T1000 (cell line): Measurements from ENCODE around the gene FIBCD1.
A peak's percentile ranks its signal among the peaks of the same experiment; 100 is the strongest.
"Not testable (repeated sequence)": the region's sequence is repeated elsewhere in the genome, so short reads cannot be mapped to it uniquely, and the experiment has no call there.

Experiments
- DNase-seq: peaks from one replicate; lab custom pipeline; 2025; ENCODE audit warnings: mixed read lengths; lab: John Stamatoyannopoulos, UW

The FIBCD1 gene

DNA sequence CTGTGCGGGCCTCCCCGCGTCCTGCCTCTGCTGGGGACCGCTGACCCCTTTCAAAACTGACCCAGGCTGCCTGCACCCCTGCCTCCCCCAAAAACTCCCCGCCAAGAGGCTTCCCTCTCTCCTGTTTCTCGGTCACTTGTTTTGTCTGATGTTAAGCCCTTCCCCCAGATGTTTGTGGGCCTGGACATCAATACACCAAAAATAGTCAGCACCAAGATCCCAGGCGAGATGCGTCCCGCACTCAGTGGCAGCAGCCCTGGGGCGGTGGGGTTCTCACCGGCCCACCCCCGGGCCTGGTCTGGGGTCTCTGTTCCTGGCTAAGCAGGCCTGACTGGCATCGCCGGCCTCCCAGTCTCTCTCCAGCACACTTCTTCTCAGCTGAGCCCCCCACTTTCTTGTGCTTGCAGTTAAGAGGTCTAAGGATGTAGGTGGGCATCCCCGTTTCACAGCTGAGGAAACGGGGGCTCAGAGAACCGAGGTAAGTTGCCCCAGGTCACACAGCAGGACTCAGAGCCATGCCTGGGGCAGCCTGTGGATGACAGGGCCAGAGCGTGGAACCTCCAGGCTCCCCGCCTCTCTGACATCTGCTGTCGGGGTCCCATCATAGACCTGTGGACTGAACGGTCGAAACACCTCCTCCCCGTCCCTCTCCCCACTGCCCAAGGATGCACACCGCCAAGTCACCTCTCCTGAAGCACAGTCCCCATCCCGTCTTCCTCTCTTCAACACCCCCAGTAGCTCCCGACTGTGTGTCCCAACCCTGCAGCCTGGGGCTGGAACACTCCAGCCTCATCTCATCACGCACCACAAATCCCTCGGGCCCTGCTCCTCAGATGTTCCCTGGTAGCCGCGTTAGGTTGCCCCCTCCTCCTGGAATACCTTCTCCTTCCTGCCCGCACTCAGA lies 16.8 kb downstream of the FIBCD1 start:
- DNase-seq: no peak

DNA sequence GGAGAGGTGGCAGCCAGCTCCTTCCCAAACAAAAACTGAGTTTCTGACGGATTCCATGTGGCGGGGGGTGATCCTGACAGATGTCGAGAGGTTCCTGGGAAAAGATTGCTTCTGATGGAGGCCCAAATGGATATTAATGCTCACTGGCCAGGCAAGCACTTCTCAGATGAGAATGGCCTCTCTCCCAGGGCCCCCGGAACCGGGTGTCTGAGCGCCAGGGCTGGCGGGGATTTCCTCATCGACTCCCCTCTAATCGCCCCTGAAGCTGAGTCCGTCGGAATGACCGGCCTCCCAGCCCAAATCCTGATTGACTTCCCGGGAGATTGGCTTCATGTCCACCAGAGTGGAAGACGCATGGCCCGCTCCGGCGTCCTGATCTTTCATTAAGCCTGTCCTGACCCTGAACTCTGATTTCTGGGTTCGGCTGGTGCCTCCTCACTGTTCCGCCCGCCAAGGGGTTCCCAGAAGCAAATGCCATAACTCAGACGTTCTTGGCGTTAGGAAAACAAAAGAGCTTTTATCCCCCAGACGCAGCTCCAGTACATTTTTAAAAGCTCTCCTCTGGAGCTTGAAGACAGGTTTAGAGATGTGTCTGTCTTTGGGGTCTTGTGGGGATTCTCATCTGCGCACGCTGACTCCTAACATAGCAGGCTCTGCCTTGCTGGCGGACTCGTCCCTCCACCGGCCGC lies 17.6 kb downstream of the FIBCD1 start:
- no peak for DNase-seq

DNA sequence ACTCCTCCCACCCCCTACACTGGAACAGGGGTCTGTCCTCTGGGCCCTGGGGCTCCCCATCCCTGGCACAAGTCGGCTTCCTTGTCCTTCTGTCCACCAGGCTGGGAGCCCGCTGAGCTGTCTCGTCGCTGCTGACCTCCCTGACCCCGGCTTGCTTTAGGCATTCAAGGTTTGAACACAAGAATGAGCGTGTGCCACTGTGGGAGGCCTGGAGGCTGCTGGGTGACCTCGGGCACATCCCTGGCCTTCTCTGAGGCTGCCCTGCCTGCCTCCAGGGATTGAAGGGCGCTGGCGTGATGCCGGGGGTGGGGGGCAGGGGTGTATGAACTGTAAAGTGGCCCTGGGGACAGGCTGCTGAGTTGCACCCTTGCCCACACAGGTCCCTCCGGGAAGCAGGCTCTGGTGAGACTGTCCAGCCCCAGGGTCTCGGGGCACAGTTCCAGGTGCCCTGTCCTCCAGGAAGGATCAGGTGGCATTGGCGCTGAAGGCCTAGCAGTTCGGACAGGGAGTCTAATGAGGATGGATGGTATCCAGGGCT lies 18.2 kb downstream of the FIBCD1 start:
- no peak for DNase-seq

DNA sequence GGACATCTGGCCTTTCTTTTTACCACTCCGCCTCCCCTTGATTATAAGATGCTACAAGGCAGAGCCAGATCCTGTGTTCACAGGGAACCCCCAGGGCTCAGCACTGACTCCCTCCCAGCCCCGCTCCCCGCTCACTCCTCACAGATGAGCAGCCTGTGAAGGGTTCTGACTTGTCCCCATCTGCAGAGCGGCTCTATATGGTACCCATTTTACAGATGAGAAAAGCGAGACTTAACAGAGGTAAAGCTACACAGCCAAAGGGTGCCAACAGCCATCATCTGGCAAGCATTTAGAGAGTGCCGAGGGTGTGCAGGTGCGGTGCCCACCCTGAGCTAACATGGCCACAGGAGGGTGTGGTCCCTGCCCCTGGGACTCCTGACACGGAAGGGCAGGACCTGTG lies 18.8 kb downstream of the FIBCD1 start:
- DNase-seq: no peak

DNA sequence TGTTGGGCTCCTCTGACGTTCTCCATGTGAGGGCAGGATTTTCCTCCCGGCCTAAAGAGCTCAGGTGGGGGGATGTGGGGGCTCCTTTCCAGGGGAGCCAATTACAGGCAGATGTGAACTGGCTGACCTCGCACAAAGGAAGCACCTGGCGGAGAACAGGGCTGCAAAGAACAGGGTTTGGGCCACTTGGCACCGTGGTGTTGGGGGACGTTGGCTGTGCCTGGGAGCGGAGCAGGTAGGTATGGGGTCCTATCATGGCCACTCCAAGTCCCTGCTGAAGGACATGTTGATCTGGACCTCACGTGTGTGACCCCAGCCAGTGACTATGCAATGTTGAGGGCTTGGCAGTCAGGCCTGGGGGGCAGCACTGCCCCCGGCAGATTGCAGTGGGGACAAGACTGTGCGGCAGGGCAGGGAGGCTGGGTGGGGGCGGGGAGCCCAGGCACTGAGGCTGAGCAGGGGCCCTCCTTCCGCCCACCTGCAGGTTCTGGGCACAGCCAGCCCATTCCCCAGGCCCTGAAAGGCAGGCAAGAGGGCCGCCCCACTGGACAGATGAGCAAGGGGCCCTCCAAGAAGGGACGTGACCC lies 19.4 kb downstream of the FIBCD1 start:
- no peak for DNase-seq

DNA sequence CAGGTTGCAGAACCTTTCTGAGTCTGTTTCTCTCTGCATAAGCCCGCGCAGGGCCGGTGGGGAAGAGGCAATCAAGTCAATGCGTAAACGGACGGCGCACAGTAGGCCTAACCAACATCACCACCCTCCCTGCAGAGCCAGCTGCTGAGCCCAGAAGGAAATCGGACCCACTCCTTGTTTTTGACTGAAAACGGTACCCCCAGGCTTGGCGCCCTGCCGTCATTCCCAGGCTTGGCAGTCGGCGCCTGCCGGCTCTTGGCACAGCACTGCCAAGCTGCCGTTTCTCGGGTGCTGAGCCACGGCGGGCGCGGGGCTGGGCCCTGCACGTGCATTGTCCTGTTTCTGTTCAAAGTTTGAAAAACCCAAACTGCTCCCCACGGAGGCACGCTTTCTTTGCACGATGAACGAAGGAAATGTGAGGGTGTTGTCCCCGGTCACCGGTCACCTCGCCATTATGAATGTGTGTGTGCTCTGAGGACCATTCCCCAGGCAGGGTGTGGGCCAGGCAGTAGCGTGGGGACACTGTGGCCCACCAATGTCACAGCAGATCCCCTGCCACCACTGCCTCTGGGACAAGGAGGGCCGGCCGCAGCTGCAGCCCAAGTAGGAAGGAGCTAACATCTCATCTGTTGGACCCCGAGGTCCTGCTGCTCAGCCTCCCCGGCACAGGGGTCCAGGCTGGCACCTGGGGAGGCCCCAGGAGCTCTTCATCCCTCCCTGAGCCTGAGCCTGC lies 20.1 kb downstream of the FIBCD1 start:
- DNase-seq: no peak

DNA sequence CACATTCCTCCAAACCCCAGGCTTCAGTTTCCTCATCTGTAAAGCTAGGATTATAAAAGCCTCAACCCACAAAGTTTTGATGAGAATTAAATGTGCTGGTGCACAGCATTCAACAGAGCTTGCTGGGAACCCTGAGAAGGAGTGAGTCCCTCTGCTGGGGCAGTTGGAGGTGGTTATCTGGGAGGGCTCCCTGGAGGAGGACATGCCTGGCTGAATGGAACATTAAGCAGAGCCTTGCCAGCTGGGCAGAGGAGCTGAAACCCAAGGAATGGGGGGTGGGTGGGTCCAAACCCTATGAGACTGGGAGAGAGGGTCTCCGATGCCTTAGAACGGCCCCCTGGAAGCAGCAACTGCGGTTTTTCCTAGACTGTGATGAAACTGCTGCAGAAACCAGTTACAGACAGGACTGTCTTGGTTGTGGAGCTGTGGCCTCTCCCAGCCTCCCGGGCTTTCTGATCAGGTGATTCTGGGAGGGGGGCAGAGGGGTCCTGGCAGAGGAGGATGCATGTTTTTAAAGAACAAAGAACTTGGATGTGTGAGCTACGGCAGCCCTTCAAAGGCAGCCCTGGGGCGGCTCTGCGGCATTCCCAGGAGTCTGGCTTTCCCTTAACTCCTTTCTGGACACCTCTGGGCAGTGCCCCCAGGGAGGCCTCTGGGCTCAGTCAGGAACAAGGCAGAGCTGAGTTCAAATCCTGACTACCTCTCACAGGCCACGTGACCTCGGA lies 20.8 kb downstream of the FIBCD1 start:
- DNase-seq: no peak

DNA sequence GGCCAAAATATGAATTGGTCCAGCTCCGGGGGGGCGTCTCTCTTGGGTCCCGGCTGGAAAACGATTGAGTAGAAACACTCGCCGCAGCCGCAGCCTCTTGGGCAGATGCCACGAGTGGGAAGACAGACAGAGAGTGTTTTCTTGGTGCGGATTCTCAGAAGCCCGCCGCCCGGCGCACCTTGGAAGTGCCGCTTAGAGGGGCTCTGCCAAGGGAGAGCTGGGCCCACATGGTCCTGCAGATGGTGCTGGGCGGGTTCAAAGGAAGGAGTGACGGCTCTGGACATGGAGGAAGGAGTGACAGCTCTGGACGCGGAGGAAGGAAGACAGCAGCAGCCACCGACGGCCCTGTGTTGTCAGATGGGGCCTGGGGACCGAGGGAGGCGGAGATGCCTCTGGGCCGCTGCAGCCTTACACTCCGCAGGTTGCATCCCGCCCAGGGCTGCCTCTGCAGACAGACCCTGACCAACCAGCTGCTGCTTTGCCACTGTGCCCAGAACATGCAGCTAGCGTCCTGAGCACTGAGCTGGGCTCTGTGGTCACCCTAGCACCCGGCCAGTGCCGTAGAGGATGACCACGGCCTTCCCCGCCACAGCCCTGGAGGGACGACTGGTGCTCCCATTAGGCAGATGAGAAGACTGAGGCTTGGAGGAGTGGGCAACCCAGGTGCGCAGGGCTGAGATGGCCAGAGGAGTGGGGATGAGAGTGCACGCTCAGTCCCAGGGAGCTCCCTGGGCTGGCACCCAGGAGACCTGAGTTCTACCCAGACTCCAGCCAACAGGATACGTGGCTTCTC lies 21.7 kb downstream of the FIBCD1 start:
- DNase-seq: no peak

DNA sequence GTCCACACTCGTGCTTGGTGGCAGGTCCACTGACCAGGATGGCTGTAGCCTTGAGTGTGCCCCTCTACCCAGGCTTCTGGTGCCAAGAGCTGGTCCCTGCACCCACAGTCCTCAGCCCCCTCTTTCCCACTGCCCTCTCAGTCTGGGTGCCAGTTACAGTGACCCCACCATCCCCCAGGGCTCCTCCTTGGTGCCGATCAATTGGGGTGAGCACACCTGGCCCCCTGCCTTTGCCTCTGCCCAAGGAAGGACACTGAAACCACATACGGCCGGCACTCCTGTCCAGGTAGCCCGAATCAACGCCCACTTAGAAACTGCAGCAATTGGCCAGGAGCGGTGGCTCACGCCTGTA lies 24.0 kb downstream of the FIBCD1 start:
- no peak for DNase-seq

DNA sequence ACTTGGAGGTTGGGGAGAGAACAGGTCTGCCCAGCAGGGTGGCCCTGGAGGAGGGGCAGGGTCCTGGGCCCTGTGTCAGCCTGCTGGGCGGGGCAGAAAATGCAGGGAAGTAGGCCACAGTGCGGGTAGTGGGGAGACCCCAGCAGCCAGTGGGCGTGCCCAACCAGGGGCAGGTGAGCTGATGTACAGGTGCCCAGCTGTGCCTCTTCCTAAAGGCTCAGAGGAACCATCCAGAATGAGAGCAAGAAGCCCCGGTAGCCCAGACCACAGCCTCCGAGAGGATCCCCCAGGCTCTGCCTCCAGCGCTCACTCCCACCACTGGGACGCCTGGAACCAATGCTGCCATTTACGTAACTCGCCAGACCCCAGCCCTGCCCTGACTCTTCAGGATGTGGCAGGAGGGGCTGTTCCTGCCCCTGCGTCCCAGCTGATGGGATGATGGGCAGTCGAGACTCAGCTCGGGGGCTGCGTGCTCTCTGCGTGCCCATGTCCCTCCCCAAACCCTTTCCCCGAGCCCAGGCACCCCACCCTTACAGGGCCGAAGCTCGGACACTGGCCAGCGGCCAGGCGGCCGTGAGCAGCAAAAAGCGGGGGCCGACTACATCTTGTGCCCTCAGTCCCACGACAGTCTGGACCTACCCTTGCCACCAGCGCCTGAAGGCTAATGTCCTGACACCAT lies 24.5 kb downstream of the FIBCD1 start:
- no peak for DNase-seq

DNA sequence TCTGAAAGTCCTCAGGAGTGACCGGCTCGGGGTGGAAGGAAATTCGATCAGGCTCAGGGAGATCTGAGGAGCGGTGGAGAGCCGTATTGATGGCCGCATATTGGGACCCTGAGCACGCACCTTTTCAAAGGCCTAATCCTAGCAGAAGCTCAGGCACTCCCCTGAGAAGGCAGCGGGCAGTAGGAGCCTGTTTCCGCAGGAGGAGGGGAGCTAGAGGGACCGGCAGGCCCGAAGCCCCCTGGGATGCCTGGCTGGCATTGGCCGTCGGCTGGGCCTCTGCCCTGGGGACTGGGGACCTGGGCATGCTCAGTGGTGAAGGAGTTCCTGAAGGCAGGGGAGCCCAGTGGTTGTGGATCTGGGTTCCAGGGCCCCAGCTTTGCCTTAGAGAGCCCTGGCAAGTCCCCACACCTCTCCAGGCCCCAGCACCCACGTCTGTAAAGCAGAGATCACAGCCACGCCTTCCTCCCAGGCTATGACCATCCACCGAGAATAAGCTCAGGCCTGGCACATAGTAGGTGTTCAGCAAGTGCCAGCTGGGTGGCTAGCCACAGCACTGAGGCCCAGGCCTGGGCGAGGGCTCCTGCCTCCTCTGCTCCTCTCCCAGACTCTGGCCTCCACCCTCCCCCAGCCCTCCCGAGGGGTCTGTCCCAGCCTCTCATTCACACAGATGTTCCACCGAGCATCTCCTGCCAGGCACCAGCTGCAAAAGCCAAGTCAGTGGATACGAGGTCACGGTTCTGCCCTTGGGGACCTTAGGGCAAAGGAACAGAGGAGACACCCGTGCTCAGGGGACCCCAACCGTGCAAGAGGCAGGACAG lies 25.2 kb downstream of the FIBCD1 start:
- no peak for DNase-seq

DNA sequence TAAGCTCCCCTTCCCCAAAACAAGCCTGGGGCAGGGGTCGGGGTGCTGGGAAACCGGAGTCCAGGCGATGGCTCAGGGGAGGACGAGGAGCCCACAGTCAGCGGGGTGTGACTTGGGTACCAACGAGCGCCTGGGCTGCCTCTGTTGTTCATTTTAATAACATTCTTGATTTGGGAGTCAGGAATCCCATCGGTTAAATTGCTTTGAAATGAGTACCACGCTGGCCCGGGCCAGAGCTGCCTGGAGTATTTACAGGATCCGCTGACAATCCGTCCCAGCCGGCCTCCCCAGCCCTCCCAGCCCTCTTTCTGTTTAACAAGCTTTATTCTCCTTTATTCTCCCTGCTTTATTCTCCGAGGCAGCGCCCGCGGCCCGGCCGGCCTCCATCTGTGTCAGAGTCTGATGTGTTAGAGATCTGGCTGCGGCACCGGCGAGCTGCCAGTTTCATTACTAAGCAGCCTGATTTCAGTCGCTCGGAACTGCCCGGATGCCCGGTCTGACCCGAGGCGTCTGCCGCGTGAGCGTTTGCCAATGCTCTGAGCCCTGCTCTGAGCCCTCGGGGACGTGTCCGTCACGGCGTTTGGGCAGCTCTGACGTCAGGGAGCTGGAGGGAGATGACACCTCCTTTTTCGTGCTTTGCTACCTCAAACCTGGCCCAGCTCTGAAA lies 26.0 kb downstream of the FIBCD1 start:
- peak; percentile 81 for DNase-seq

DNA sequence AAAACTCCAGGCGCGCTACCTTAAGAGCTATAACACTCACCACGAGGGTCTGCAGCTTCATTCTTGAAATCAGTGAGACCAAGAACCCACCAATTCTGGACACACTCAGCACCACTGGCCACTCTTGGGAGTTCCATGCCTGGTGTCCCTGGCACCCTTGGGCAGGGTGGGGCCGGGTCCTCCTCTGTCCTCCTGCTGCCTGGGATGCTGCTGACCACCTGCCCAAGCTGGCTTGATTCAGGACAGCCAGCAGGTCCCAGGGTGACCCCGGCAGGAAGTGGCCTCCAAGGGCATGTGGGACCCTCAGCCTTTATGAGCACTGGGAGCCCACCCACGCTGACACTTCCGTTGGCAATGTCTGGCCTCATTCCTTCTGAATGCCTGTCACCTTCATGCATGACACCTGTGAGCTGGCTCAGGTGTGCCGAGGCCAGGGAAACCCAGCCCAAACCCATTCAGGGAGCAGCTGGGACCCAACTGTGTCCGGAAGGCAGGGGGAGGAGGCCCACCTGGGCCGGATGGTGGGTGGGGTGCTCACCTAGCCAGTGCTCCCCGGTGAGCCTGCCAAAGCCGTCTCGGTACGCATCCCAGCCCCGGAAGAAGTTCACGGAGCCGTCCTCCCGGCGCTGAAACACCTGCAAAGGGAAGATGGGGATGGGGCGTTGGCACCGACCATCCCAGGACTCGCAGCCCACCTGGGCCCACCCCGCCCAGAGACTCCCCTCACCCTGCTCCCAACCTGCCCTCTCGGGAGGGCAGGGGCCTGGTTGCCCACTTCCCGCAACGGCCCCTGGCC lies 27.6 kb downstream of the FIBCD1 start:
- DNase-seq: no peak

DNA sequence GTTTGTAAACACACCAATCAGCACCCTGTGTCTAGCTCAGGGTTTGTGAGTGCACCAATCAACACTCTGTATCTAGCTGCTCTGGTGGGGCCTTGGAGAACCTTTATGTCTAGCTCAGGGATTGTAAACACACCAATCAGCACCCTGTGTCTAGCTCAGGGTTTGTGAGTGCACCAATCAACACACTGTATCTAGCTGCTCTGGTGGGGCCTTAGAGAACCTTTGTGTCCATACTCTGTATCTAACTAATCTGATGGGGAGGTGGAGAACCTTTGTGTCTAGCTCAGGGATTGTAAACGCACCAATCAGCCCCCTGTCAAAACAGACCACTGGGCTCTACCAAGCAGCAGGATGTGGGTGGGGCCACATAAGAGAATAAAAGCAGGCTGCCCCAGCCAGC lies 28.4 kb downstream of the FIBCD1 start:
- not testable (repeated sequence) for DNase-seq

DNA sequence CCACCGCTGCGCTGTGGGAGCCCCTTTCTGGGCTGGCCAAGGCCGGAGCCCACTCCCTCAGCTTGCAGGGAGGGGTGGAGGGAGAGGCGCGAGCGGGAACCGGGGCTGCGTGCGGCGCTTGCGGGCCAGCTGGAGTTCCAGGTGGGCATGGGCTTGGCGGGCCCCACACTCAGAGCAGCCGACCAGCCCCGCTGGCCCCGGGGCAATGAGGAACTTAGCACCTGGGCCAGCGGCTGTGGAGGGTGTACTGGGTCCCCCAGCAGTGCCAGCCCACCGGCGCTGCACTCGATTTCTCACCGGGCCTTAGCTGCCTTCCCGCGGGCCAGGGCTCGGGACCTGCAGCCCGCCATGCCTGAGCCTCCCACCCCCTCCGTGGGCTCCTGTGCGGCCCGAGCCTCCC lies 29.0 kb downstream of the FIBCD1 start:
- DNase-seq: not testable (repeated sequence)

DNA sequence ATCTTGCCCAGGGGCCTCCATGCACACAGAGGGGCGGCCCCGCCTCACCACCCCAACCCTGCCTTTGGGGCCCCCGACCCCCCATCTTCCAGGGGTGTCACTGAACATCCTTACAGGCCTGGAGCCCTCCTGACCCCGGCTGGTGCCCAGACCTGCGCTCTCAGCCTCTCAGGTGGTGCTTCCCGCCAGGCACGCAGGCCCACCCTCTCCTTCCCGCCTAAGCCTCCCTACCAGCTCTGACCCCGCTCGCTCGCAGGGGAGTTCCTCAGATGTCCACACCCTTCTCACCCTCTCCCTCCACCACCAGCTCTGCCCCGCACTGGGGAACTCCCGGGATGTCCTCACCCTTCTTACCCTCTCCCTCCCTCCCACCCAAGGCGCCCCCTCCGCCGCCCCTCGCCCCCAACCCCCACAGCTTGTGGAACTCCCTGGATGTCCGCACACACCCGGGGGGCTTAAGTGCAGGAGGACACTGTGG lies 30.1 kb downstream of the FIBCD1 start:
- DNase-seq: no peak

DNA sequence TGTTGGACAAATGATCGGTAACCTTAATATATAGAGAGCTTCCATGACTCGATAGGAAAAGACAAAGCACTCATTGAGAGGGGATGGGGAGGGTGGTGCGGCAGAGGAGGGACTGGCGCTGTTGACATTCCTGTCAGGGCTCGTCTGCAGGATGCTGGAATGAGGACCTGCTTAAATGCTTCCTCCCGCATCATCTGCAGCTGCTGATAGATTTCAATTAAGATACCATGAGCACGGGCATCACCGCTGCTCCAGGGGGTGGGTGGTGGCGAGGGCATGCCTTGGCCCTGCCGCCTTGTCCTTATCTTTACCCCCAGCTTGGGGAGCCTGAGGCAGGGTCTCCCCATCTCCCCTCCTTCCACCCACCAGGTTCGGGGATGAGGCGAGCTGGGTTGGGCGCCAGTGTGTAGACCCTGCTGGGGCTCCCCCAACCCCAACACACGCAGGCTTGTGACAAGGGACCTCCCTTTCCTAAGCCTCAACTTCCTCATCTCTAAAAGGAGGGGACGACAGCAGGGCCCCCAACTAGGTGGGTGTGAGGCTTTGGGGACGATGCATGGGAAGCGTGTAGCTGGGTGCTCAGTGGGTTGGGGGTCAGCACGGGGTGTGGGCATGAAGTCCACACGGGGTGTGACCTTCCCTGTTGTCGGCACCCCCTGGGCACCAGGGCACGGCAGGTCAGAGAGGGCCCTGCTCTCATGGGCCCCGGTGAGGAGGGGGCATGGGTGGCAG lies 30.7 kb downstream of the FIBCD1 start:
- no peak for DNase-seq
